Measurements from ENCODE around the gene PROZ. TPM values are rescaled to one million over a fixed set of nuclear protein-coding genes. Genes with fewer than 3 reads are reported as not detected.

The PROZ gene
- polyA plus RNA-seq, 1 donor (not counting 4 experiments of a cell fraction or from before 2014, with no cell fraction given), result not detected

DNA sequence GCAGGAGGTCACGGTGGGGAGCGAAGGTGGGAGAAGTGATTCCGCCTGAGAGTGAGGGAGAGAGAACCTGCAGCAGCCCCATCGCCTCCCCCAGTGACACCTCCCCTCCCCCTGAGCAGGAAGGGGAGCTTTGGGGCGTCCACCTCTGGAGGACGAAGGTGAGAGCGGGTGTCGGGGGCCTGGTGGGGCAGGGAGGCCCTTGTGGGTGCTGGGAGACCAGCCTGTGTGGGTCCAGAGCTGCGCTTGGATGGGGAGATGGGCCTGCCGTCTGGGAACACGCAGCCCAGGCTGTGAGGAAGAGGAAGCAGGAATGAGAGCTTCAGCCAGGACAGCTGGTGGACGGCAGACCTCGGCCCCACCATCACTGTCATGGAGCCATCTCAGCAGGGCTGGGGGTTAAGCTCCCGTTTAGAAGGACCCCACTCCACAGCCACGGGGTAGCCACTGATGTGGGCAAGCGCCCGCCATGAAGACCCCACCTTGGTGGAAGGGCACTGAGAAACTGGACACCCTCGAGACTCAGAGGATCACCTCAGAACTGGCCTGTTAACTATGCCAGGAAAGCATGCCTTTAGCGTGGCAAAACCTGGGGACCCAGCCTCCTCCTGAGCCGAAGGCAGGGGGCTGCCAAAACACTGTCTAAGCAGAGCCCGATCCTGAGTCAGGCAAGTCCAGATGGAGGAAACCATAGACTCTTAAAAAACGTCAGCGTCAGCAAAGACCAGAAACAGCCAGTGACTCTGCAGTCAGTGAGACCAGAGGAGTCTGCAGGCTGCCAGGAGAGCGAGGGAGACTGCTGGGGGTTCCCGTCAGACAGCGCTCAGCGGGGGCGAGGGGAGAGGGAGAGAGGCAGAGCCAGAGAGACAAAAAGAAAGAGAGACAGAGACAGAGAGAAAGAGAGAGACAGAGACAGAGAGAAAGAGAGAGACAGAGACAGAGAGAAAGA is 6.4 kb upstream of the PROZ start:
- DNase-seq (ENCODE audit: low read depth, low spot score) (no peak), FAIRE-seq (no peak)
- Histone ChIP-seq H3K4me1 (ENCODE audit: control insufficient read depth, extremely low read depth, insufficient read depth, low read length) (peaks cover 9% of the 10 kb centered on the region), H3K36me3 (ENCODE audit: control insufficient read depth in 2 of 2, extremely low read depth in 1 of 2, insufficient read depth in 2 of 2, low read length in 2 of 2) (no peaks in the 10 kb centered on the region), H3K27me3 (ENCODE audit: control insufficient read depth, extremely low read depth, insufficient read depth, low read length) (peaks cover 25% of the 10 kb centered on the region), H3K9ac (ENCODE audit: control insufficient read depth, extremely low read depth, insufficient read depth, low read length) (no peak overlapping the region), H3K27ac (ENCODE audit: control insufficient read depth, insufficient read depth, low read length) (no peak overlapping the region), H3K4me2 (ENCODE audit: control insufficient read depth, extremely low read depth, insufficient read depth, low read depth, low read length) (no peak overlapping the region), H3K79me2 (ENCODE audit: control insufficient read depth, insufficient read depth, low read length) (no peaks in the 10 kb centered on the region), H4K20me1 (ENCODE audit: control insufficient read depth, extremely low read depth, insufficient read depth, low read length) (no peaks in the 10 kb centered on the region), H2AFZ (ENCODE audit: control insufficient read depth, low read length) (no peak overlapping the region), H3K4me3 (ENCODE audit: control insufficient read depth in 2 of 3, extremely low read depth in 1 of 3, insufficient read depth in 2 of 3, low read depth in 1 of 3, low read length in 3 of 3) (no peak overlapping the region), H3K9me3 (ENCODE audit: control insufficient read depth, low read depth, low read length) (no peaks in the 10 kb centered on the region), H3K9me1 (ENCODE audit: control insufficient read depth, extremely low read depth, insufficient read depth, low read length) (no peaks in the 10 kb centered on the region)
- dilution Hi-C loops (cut with MboI; ENCODE audit: extremely low pct_ligation_motif_present, low sequenced_read_pairs), result no loop called here
- TF ChIP-seq, protein P1, sequence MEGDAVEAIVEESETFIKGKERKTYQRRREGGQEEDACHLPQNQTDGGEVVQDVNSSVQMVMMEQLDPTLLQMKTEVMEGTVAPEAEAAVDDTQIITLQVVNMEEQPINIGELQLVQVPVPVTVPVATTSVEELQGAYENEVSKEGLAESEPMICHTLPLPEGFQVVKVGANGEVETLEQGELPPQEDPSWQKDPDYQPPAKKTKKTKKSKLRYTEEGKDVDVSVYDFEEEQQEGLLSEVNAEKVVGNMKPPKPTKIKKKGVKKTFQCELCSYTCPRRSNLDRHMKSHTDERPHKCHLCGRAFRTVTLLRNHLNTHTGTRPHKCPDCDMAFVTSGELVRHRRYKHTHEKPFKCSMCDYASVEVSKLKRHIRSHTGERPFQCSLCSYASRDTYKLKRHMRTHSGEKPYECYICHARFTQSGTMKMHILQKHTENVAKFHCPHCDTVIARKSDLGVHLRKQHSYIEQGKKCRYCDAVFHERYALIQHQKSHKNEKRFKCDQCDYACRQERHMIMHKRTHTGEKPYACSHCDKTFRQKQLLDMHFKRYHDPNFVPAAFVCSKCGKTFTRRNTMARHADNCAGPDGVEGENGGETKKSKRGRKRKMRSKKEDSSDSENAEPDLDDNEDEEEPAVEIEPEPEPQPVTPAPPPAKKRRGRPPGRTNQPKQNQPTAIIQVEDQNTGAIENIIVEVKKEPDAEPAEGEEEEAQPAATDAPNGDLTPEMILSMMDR (optimal IDR thresholded peaks at IDR 0.05 in 1 of 3, IDR thresholded peaks at IDR 0.05 in 1 of 3, conservative IDR thresholded peaks at IDR 0.05 in 1 of 3; ENCODE audit: extremely low read depth in 1 of 3, insufficient read depth in 2 of 3, low read length in 3 of 3), result no peak
- no peak for TF ChIP-seq EZH2 (IDR thresholded peaks at IDR 0.05; ENCODE audit: low read length)

DNA sequence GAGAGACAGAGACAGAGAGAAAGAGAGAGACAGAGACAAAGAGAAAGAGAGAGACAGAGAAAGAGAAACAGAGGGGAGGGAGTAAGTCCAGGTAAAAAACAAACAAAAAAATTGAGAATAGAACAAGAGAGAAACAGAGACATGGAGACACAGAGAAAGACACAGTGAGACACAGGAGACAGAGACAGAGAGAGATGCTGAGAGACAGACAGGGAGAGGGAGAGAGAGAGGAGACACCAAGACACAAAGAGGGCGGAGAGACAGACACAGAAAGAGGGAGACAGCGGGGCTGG is 5.8 kb upstream of the PROZ start:
- Histone ChIP-seq H3K9me1 (ENCODE audit: control insufficient read depth, extremely low read depth, insufficient read depth, low read length) (no peaks in the 10 kb centered on the region), H3K4me3 (ENCODE audit: control insufficient read depth in 2 of 3, extremely low read depth in 1 of 3, insufficient read depth in 2 of 3, low read depth in 1 of 3, low read length in 3 of 3) (peak overlapping the region in 1 of 3 experiments; percentile 46), H3K9me3 (ENCODE audit: control insufficient read depth, low read depth, low read length) (no peaks in the 10 kb centered on the region), H3K4me1 (ENCODE audit: control insufficient read depth, extremely low read depth, insufficient read depth, low read length) (peaks cover 9% of the 10 kb centered on the region), H3K27ac (ENCODE audit: control insufficient read depth, insufficient read depth, low read length) (no peak overlapping the region), H3K36me3 (ENCODE audit: control insufficient read depth in 2 of 2, extremely low read depth in 1 of 2, insufficient read depth in 2 of 2, low read length in 2 of 2) (no peaks in the 10 kb centered on the region), H4K20me1 (ENCODE audit: control insufficient read depth, extremely low read depth, insufficient read depth, low read length) (no peaks in the 10 kb centered on the region), H3K79me2 (ENCODE audit: control insufficient read depth, insufficient read depth, low read length) (no peaks in the 10 kb centered on the region), H3K9ac (ENCODE audit: control insufficient read depth, extremely low read depth, insufficient read depth, low read length) (peak overlapping the region; percentile 57), H3K4me2 (ENCODE audit: control insufficient read depth, extremely low read depth, insufficient read depth, low read depth, low read length) (peak overlapping the region; percentile 98), H2AFZ (ENCODE audit: control insufficient read depth, low read length) (peak overlapping the region; percentile 90), H3K27me3 (ENCODE audit: control insufficient read depth, extremely low read depth, insufficient read depth, low read length) (peaks cover 22% of the 10 kb centered on the region)
- FAIRE-seq (no peak), DNase-seq (ENCODE audit: low read depth, low spot score) (no peak)
- dilution Hi-C loops (cut with MboI; ENCODE audit: extremely low pct_ligation_motif_present, low sequenced_read_pairs), result no loop called here
- TF ChIP-seq EZH2 (IDR thresholded peaks at IDR 0.05; ENCODE audit: low read length), result peak; percentile 67
- TF ChIP-seq, protein P1 (optimal IDR thresholded peaks at IDR 0.05 in 1 of 3, IDR thresholded peaks at IDR 0.05 in 1 of 3, conservative IDR thresholded peaks at IDR 0.05 in 1 of 3; ENCODE audit: extremely low read depth in 1 of 3, insufficient read depth in 2 of 3, low read length in 3 of 3), result no peak
